Stimulated activated CD8-positive, alpha-beta memory T cell treated with anti-CD3 and anti-CD28 coated beads, Interleukin-4, amount 100 ng/mL, for 24 hours (primary cell): ENCODE data around the gene TNFAIP1.
"Not testable (repeated sequence)": the region's sequence is repeated elsewhere in the genome, so short reads cannot be mapped to it uniquely, and the experiment has no call there.

Experiments used
- DNase-seq: peaks from one replicate; pipeline ENCODE4 v3.0.0-alpha.2; 2020; ENCODE audit warnings: low read depth

Gene TNFAIP1

GRCh38 chr17:28335201-28335958 is at the start of gene TNFAIP1, which contains the start of gene IFT20:
TSS of gene TNFAIP1 (plus strand) at chr17:28335761. CDS start at chr17:28339522, 3,761 bp downstream.
TSS of gene IFT20 (minus strand) at chr17:28335472. CDS start at chr17:28331985, 3,487 bp downstream.
- peak; percentile 95 for DNase-seq

- DNase-seq, result no peak
Observed at GRCh38 chr17:28285965-28286364, 49.6 kb upstream of the TNFAIP1 start.

- DNase-seq, result no peak
Observed at GRCh38 chr17:28290703-28291102, 44.9 kb upstream of the TNFAIP1 start.

- DNase-seq, result no peak
Observed at GRCh38 chr17:28291780-28292330, 43.7 kb upstream of the TNFAIP1 start.

- DNase-seq, result not testable (repeated sequence)
Observed at GRCh38 chr17:28292878-28293277, 42.7 kb upstream of the TNFAIP1 start.

- no peak for DNase-seq
Observed at GRCh38 chr17:28293994-28294393, 41.6 kb upstream of the TNFAIP1 start.

GRCh38 chr17:28295677-28296578 is 39.6 kb upstream of the TNFAIP1 start:
- no peak for DNase-seq

GRCh38 chr17:28298449-28298848 is 37.1 kb upstream of the TNFAIP1 start:
- DNase-seq, result no peak

- DNase-seq, result no peak
Observed at GRCh38 chr17:28306954-28307401, 28.6 kb upstream of the TNFAIP1 start.

- DNase-seq, result no peak
Observed at GRCh38 chr17:28313841-28314240, 21.7 kb upstream of the TNFAIP1 start.

- DNase-seq, result no peak
Observed at GRCh38 chr17:28315846-28316705, 19.5 kb upstream of the TNFAIP1 start.

GRCh38 chr17:28317099-28317965 is 18.2 kb upstream of the TNFAIP1 start:
- no peak for DNase-seq

- no peak for DNase-seq
Observed at GRCh38 chr17:28317966-28318758, 17.4 kb upstream of the TNFAIP1 start.

- peak; percentile 91 for DNase-seq
Observed at GRCh38 chr17:28318759-28319597, 16.6 kb upstream of the TNFAIP1 start, which contains the start of gene TMEM97. TSS of gene TMEM97 (plus strand) at chr17:28319200. CDS start at chr17:28319240, 40 bp downstream.

- DNase-seq, result no peak
Observed at GRCh38 chr17:28319598-28319935, 16.0 kb upstream of the TNFAIP1 start.

GRCh38 chr17:28320215-28321061 is 15.1 kb upstream of the TNFAIP1 start:
- DNase-seq, result no peak

- no peak for DNase-seq
Observed at GRCh38 chr17:28324267-28324745, 11.3 kb upstream of the TNFAIP1 start.

GRCh38 chr17:28324781-28325180 is 10.8 kb upstream of the TNFAIP1 start:
- no peak for DNase-seq
